PC-9 (cell line): ENCODE measurements around the gene ARHGAP33.

Experiments used
- CTCF ChIP-seq: fragments of 200-600 bp; sonication (generic); conservative IDR thresholded peaks from 2 replicates; pipeline ENCODE4 v1.6.1; 2017; ENCODE audit warnings: mixed run types, antibody characterized with exemption, mild to moderate bottlenecking, moderate library complexity
- EZH2 ChIP-seq: fragments of 200-600 bp; sonication (generic); IDR thresholded peaks from 2 replicates; pipeline ENCODE4 v1.8.0; 2017; ENCODE audit warnings: antibody characterized with exemption, low read depth

- TF ChIP-seq CTCF (no peak), EZH2 (no peak)
These were observed 28.8 kb upstream of the ARHGAP33 start for GRCh38 chr19:35746531-35746930.
